K562 (cell line): ENCODE measurements around the gene PCDHB4. TPM values are rescaled to one million over a fixed set of nuclear protein-coding genes. Genes with fewer than 3 reads are reported as not detected.

Experiments used
- ATAC-seq: fragments of 200-7000 bp; cut with Tn5 transposase; 3 replicates; pipeline ENCODE4 v1.9.1; 2020; ENCODE audit warnings: moderate library complexity
- BruUV-seq: library from RNA; stranded (reverse); fragments of 400-500 nt; replicated peaks from 2 replicates; lab custom pipeline; 2021; lab: Mats Ljungman, UMichigan
- CTCF ChIA-PET: fragments of 300-600 bp; formaldehyde crosslinking; extraction: SDS; loops from one replicate; lab custom pipeline; 2021; ENCODE audit warnings: low intra/inter-chr PET ratio; lab: Yijun Ruan, JAX
- POLR2A ChIA-PET: fragments of 300-600, 350-650 bp; sonication (Branson Sonifier 250); formaldehyde crosslinking; extraction: SDS; loops from one replicate; lab custom pipeline; 2021; ENCODE audit warnings: antibody characterized with exemption, inconsistent platforms; lab: Yijun Ruan, JAX
- DNase-seq, 4 experiments: peaks; one replicate each; pipeline versions ENCODE4 v3.0.0 to v3.0.0-alpha.2; 2011 to 2018; ENCODE audit warnings: low spot score in 3 of 4, mixed read lengths in 3 of 4; ENCODE audit errors: extremely low read depth in 1 of 4
- FAIRE-seq: peaks from 2 replicates; lab custom pipeline; 2011; peaks lifted over from hg19 to GRCh38; lab: Jason Lieb, UNC
- H2AFZ ChIP-seq: 2 replicates; pipeline ENCODE4 v1.6.0; 2011; ENCODE audit warnings: low read depth, low read length, control low read depth, inconsistent platforms
- H3K27ac ChIP-seq: fragments of 200-600 bp; 3 replicates; pipeline ENCODE4 v1.8.0; 2011; ENCODE audit warnings: low read depth, mild to moderate bottlenecking, control low read depth, inconsistent platforms, low read length, moderate library complexity, mixed read lengths; ENCODE audit errors: extremely low read depth
- H3K27me3 ChIP-seq, 2 experiments: fragments of 300-600 bp in 1 of 2; 2 replicates in 1 of 2; 3 replicates in 1 of 2; pipeline versions ENCODE4 v1.6.0 to v1.8.0; 2011; ENCODE audit warnings: inconsistent platforms in 2 of 2, low read length in 2 of 2, mild to moderate bottlenecking in 1 of 2, mixed read lengths in 1 of 2, moderate library complexity in 1 of 2; ENCODE audit not compliant: control insufficient read depth in 2 of 2, insufficient read depth in 2 of 2
- H3K36me3 ChIP-seq: fragments of 300-600 bp; 3 replicates; pipeline ENCODE4 v1.8.0; 2011; ENCODE audit warnings: mild to moderate bottlenecking, low read length, inconsistent platforms; ENCODE audit not compliant: control insufficient read depth, insufficient read depth
- H3K4me1 ChIP-seq, 2 experiments: fragments of 200-600 bp in 1 of 2; replicated peaks in 1 of 2; 2 replicates in 1 of 2; 3 replicates in 1 of 2; pipeline versions ENCODE4 v1.5.1 to v1.8.0; 2011; ENCODE audit warnings: inconsistent platforms in 2 of 2, low read length in 2 of 2, mild to moderate bottlenecking in 1 of 2, mixed read lengths in 1 of 2, moderate library complexity in 1 of 2; ENCODE audit not compliant: control insufficient read depth in 2 of 2, insufficient read depth in 2 of 2
- H3K4me2 ChIP-seq: 2 replicates; pipeline ENCODE4 v1.6.1; 2011; ENCODE audit warnings: low read length, control low read depth, inconsistent platforms, mixed read lengths; ENCODE audit not compliant: insufficient read depth
- H3K4me3 ChIP-seq: fragments of 200-600 bp; sonication (generic), shearing (Covaris generic); 2 replicates; pipeline ENCODE4 v1.5.1; 2016; ENCODE audit warnings: control low read depth, inconsistent platforms
- H3K79me2 ChIP-seq: fragments of 200-600 bp; 3 replicates; pipeline ENCODE4 v1.8.0; 2011; ENCODE audit warnings: low read length, inconsistent platforms; ENCODE audit not compliant: control insufficient read depth, insufficient read depth
- H3K9ac ChIP-seq, 2 experiments: 2 replicates each; pipeline versions ENCODE4 v1.6.0 to v1.6.1; 2011; ENCODE audit warnings: low read depth in 2 of 2, low read length in 2 of 2, control low read depth in 1 of 2, inconsistent platforms in 1 of 2, mild to moderate bottlenecking in 1 of 2, mixed read lengths in 1 of 2; ENCODE audit not compliant: insufficient read depth in 1 of 2
- H3K9me1 ChIP-seq: one replicate; pipeline ENCODE4 v1.6.0; 2011; ENCODE audit warnings: inconsistent platforms, mild to moderate bottlenecking, low read length, moderate library complexity; ENCODE audit not compliant: control insufficient read depth, insufficient read depth
- H3K9me3 ChIP-seq: replicated peaks from 2 replicates; pipeline ENCODE4 v1.5.1; 2011; ENCODE audit warnings: low read depth, low read length, inconsistent platforms; ENCODE audit not compliant: control insufficient read depth, insufficient read depth
- H4K20me1 ChIP-seq: replicated peaks from 2 replicates; pipeline ENCODE4 v1.6.1; 2011; ENCODE audit warnings: low read length, inconsistent platforms, mixed read lengths; ENCODE audit not compliant: control insufficient read depth, insufficient read depth
- DMBX1 ChIP-seq: fragments of 250-450 bp; sonication (Bioruptor Pico); IDR thresholded peaks from 2 replicates; pipeline ENCODE4 v1.8.0; 2022; ENCODE audit warnings: inconsistent platforms, mild to moderate bottlenecking, moderate library complexity, borderline replicate concordance
- ETV5 ChIP-seq: sonication (generic); formaldehyde crosslinking; IDR thresholded peaks from 2 replicates; pipeline ENCODE4 v1.4.0; 2020; ENCODE audit warnings: low read depth, mild to moderate bottlenecking, missing genetic modification reagents
- HMBOX1 ChIP-seq: sonication (generic); IDR thresholded peaks from 2 replicates; pipeline ENCODE4 v1.6.1; 2016
- MAX ChIP-seq: sonication (generic); formaldehyde crosslinking; IDR thresholded peaks from 2 replicates; pipeline ENCODE4 v1.9.0; 2022; ENCODE audit warnings: mild to moderate bottlenecking, missing genetic modification reagents
- WGBS: fragments of 100-300 bp; shearing (Covaris generic); methylation state at CpG from one replicate; pipeline ENCODE4 v1.1.6; 2016; ENCODE audit warnings: low coverage, mixed read lengths; ENCODE audit not compliant: insufficient coverage; ENCODE audit errors: missing lambda C conversion rate; 5-methylcytosine and 5-hydroxymethylcytosine counted together
- in situ Hi-C: fragments of 300-500 bp; cut with MboI; formaldehyde crosslinking; loops from 4 replicates; pipeline ENCODE4 v1.15.0; 2018; ENCODE audit warnings: inconsistent platforms, mixed read lengths
- intact Hi-C: fragments of 100-400 bp; cut with micrococcal nuclease; formaldehyde crosslinking; loops from 2 replicates; pipeline ENCODE4 v1.14.2; 2022
- polyA plus RNA-seq, 8 experiments: library from polyadenylated mRNA; depleted of rRNA in 4 of 8; stranded (reverse) in 5 of 8; unstranded in 3 of 8; fragments of >200 nt; fragmentation: Nextera tagmentation in 2 of 8; fragmentation: Illumina TruSeq in 1 of 8; extraction: Ambion mirVana in 2 of 8; extraction: Trizol in 1 of 8; gene quantifications; 2 replicates each; pipeline versions ENCODE4 v1.2.1 to v1.2.3, GENCODE V29; 2011 to 2014; ENCODE audit warnings: inconsistent platforms in 1 of 8, missing spikeins in 1 of 8
- total RNA-seq, 7 experiments: library from RNA; depleted of rRNA in 6 of 7; stranded (reverse); fragments of >200 nt in 6 of 7; fragmentation: Illumina TruSeq in 2 of 7; extraction: Trizol in 2 of 7; gene quantifications; 2 replicates each; pipeline versions ENCODE4 v1.2.1 to v1.2.3, GENCODE V29; 2011 to 2021; ENCODE audit warnings: low replicate concordance in 1 of 7

PCDHB4 gene
- total and polyA plus RNA-seq, 9 of the 15 experiments (the other 6 are each of a cell fraction or from before 2014, with no cell fraction given), result not detected

- H3K9me1 ChIP-seq, result no peaks in the 10 kb centered on the region
- H3K36me3 ChIP-seq, result no peaks in the 10 kb centered on the region
- H3K79me2 ChIP-seq, result no peaks in the 10 kb centered on the region
- peaks cover 0 to 15% of the 10 kb centered on the region in 2 experiments; a peak in 2 of 5 replicates for H3K27me3 ChIP-seq
- no peak overlapping the region for H3K4me3 ChIP-seq
- no peaks in the 10 kb centered on the region for H3K4me1 ChIP-seq
- DNase-seq, result no peak
- no peak overlapping the region for H3K4me2 ChIP-seq
- TF ChIP-seq MAX (CRISPR knock-in tag) (no peak), DMBX1 (CRISPR knock-in tag) (no peak), ETV5 (CRISPR knock-in tag) (no peak), HMBOX1 (no peak)
- TF ChIP-seq, all 486 proteins: peak for 0
- Histone ChIP-seq H4K20me1 (no peaks in the 10 kb centered on the region), H3K9ac (no peak overlapping the region), H3K27ac (no peak overlapping the region), H3K9me3 (no peaks in the 10 kb centered on the region), H2AFZ (no peak overlapping the region)
- 2% methylated on average over 33 of the region's 33 CpGs for WGBS
- no peak for FAIRE-seq
- no peak for ATAC-seq
- BruUV-seq, result no TSS peak
- POLR2A ChIA-PET, result no interaction called here
- in situ Hi-C loops, result no loop called here
- CTCF ChIA-PET, result no interaction called here
- intact Hi-C loops, result no loop called here
Measured at GRCh38 chr5:141150224-141150992, 28.8 kb downstream of the PCDHB4 start.
